H1 (cell line): ENCODE data around the gene FNDC1. TPM values are rescaled to one million over a fixed set of nuclear protein-coding genes. Genes with fewer than 3 reads are reported as not detected.

ENCODE experiments used
- HDAC2 ChIP-seq, 2 experiments: fragments of 300-600 bp in 1 of 2; sonication (generic) in 1 of 2; IDR thresholded peaks; 2 replicates each; pipeline ENCODE4 v1.6.1; 2011 to 2012; ENCODE audit warnings: low read depth in 2 of 2, low read length in 2 of 2, mild to moderate bottlenecking in 2 of 2, moderate library complexity in 2 of 2, borderline replicate concordance in 1 of 2, inconsistent platforms in 1 of 2
- polyA plus RNA-seq, 7 experiments: library from polyadenylated mRNA; depleted of rRNA in 3 of 7; stranded (reverse) in 5 of 7; unstranded in 2 of 7; fragments of >200 nt in 5 of 7; fragments of 200-250 nt in 2 of 7; gene quantifications; 1 replicate in 5 of 7; 2 replicates in 1 of 7; 4 replicates in 1 of 7; pipeline versions ENCODE4 v1.2.1 to v1.2.3, GENCODE V29; 2011 to 2013; ENCODE audit warnings: missing spikeins in 2 of 7, mixed read lengths in 2 of 7
- total RNA-seq: library from RNA; stranded (reverse); fragmentation: NEBNext Ultra II Directional; extraction: Animal tissue kit (Norgen Biotek cat#: 25700); gene quantifications from 2 replicates; pipeline ENCODE4 v1.2.1, GENCODE V29; 2021

The FNDC1 gene
- total and polyA plus RNA-seq, 2 of the 8 experiments (the other 6 are each of a cell fraction or from before 2014, with no cell fraction given), result 0.06 to 0.30 TPM

GRCh38 chr6:159305804-159306537, 136.8 kb downstream of the FNDC1 start (continued):
- TF ChIP-seq HDAC2 (IDR thresholded peaks at IDR 0.05; ENCODE audit: borderline replicate concordance in 1 of 2, low read depth in 2 of 2, low read length in 2 of 2), result no peak
